D721Med (cell line): ENCODE measurements around the gene HMGA1.

Source experiments
- DNase-seq: peaks from one replicate; pipeline ENCODE4 v3.0.0; 2011; ENCODE audit warnings: low spot score; ENCODE audit not compliant: insufficient read length
- FAIRE-seq: peaks from 2 replicates; lab custom pipeline; 2011; peaks lifted over from hg19 to GRCh38; lab: Jason Lieb, UNC
- CTCF ChIP-seq: IDR thresholded peaks from 2 replicates; pipeline ENCODE4 v1.5.1; 2012; ENCODE audit warnings: mild to moderate bottlenecking, control low read depth; ENCODE audit not compliant: insufficient read depth; ENCODE audit errors: missing control alignments

Gene HMGA1

GRCh38 chr6:34225551-34225950, 11.1 kb upstream of the HMGA1 start:
- DNase-seq: no peak
- no peak for TF ChIP-seq CTCF
- FAIRE-seq: no peak

- DNase-seq: no peak
- no peak for TF ChIP-seq CTCF
- no peak for FAIRE-seq
These were observed 10.6 kb upstream of the HMGA1 start for GRCh38 chr6:34226066-34226465.

- no peak for FAIRE-seq
- no peak for TF ChIP-seq CTCF
- no peak for DNase-seq
These were observed 9.7 kb upstream of the HMGA1 start for GRCh38 chr6:34226731-34227586.

- TF ChIP-seq CTCF: no peak
- DNase-seq: no peak
- FAIRE-seq: no peak
These were observed 8.8 kb upstream of the HMGA1 start for GRCh38 chr6:34227761-34228421.

- no peak for TF ChIP-seq CTCF
- no peak for DNase-seq
- no peak for FAIRE-seq
These were observed 6.8 kb upstream of the HMGA1 start for GRCh38 chr6:34229877-34230276.

GRCh38 chr6:34230653-34231371, 5.9 kb upstream of the HMGA1 start:
- FAIRE-seq: no peak
- DNase-seq: no peak
- TF ChIP-seq CTCF: no peak
